NCI-H1436 treated with DMSO at 0.1 percent for 48 hours (cell line): ENCODE measurements around the gene CLCN2.
A peak's percentile ranks its signal among the peaks of the same experiment; 100 is the strongest.
"Not testable (repeated sequence)": the region's sequence is repeated elsewhere in the genome, so short reads cannot be mapped to it uniquely, and the experiment has no call there.

Experiments
- DNase-seq: peaks from one replicate; lab custom pipeline; 2025; lab: John Stamatoyannopoulos, UW

The CLCN2 gene

DNA sequence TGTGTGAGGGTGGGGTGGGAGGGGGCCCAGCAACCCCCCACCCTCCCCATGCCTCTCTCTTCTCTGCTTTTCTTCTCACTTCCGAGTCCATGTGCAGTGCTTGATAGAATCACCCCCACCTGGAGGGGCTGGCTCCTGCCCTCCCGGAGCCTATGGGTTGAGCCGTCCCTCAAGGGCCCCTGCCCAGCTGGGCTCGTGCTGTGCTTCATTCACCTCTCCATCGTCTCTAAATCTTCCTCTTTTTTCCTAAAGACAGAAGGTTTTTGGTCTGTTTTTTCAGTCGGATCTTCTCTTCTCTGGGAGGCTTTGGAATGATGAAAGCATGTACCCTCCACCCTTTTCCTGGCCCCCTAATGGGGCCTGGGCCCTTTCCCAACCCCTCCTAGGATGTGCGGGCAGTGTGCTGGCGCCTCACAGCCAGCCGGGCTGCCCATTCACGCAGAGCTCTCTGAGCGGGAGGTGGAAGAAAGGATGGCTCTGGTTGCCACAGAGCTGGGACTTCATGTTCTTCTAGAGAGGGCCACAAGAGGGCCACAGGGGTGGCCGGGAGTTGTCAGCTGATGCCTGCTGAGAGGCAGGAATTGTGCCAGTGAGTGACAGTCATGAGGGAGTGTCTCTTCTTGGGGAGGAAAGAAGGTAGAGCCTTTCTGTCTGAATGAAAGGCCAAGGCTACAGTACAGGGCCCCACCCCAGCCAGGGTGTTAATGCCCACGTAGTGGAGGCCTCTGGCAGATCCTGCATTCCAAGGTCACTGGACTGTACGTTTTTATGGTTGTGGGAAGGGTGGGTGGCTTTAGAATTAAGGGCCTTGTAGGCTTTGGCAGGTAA is 15.9 kb downstream of the CLCN2 start:
- no peak for DNase-seq

DNA sequence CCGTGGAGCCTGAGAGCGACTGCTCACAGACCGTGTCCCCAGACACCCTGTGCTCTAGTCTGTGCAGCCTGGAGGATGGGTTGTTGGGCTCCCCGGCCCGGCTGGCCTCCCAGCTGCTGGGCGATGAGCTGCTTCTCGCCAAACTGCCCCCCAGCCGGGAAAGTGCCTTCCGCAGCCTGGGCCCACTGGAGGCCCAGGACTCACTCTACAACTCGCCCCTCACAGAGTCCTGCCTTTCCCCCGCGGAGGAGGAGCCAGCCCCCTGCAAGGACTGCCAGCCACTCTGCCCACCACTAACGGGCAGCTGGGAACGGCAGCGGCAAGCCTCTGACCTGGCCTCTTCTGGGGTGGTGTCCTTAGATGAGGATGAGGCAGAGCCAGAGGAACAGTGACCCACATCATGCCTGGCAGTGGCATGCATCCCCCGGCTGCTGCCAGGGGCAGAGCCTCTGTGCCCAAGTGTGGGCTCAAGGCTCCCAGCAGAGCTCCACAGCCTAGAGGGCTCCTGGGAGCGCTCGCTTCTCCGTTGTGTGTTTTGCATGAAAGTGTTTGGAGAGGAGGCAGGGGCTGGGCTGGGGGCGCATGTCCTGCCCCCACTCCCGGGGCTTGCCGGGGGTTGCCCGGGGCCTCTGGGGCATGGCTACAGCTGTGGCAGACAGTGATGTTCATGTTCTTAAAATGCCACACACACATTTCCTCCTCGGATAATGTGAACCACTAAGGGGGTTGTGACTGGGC is 16.7 kb downstream of the CLCN2 start:
- no peak for DNase-seq

DNA sequence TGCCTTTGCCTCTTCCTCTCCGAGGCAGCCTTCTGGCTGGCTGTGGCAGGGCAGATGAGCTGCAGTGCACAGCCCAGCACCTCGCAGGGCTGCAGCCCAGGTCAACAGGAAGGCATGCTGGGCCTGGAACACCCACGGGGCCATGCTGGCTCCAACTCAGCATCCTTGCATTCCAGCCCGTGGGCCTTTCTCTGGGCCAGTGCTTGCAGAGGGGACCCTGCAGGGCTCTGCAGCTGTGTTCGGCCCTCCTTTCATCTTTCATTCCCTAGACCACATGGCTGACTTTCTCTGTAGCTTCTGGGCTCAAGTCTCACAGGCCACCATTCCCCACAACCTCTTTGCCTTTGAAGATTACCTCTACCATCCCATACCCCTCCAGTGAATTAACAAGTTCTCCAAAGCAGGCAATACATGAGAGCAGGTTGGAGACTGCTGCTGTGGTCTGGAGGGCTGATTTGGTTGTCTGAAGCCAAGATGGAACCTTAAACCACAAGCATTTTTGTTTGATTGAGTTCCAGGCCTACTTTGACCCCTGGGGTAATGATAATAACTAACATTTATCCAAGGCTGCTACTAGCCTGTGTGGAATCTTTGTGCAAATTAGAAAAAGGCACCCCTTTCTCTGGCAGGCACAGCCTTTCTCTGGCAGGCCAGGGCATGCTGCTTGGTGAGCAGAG is 18.1 kb downstream of the CLCN2 start:
- no peak for DNase-seq

DNA sequence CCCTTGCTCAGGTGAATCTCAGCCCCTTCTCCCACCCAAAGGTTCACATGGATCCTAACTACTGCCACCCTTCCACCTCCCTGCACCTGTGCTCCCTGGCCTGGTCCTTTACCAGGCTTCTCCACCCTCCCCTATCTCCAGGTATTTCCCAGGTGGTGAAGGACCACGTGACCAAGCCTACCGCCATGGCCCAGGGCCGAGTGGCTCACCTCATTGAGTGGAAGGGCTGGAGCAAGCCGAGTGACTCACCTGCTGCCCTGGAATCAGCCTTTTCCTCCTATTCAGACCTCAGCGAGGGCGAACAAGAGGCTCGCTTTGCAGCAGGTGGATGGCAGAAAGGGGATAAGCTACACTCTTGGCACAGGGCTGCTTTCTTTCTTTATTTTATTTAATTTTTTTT is 19.5 kb downstream of the CLCN2 start:
- DNase-seq, result no peak

DNA sequence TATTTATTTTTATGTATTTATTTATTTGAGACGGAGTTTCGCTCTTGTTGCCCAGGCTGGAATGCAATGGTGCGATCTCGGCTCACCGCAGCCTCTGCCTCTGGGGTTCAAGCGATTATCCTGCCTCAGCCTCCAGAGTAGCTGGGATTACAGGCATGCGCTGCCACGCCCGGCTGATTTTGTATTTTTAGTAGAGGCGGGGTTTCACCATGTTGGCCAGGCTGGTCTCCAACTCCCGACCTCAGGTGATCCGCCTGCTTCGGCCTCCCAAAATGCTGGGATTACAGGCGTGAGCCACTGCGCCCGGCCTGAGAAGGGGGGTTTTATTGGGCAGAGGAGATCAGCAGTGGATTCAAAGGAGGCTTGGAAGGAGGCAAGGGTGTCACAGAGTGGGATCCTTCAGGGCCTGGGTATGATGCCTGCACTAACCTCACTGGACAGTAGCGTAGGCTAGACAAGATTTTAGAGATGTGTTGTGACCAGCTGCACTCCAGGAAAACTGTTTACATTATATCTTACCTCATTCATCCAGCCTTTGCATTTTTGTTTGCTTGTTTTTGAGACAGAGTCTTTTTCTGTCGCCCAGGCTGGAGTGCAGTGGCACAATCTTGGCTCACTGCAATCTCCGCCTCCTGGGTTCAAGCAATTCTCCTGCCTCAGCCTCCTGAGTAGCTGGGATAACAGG is 21.8 kb downstream of the CLCN2 start:
- DNase-seq, result not testable (repeated sequence)

DNA sequence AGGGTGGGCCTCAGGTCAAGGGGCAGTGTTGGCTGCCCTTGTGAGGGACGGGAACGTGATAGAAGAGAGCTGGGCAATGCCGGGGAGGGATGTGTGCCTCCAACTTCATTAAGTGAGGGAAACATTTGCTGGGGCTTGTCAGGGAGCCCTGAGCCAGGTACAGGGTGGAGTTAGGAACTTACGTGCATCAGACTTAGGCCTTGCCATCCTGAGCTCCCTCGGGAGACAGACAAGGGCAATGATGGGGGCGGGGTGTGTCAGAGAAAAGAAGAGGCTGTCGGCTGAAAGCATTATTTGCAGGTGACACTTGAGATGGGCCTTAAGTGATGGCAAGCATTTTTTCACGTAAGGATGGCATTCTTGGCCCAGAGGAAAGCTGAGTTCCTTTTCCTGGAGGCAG is 22.4 kb downstream of the CLCN2 start:
- DNase-seq, result peak; percentile 57

DNA sequence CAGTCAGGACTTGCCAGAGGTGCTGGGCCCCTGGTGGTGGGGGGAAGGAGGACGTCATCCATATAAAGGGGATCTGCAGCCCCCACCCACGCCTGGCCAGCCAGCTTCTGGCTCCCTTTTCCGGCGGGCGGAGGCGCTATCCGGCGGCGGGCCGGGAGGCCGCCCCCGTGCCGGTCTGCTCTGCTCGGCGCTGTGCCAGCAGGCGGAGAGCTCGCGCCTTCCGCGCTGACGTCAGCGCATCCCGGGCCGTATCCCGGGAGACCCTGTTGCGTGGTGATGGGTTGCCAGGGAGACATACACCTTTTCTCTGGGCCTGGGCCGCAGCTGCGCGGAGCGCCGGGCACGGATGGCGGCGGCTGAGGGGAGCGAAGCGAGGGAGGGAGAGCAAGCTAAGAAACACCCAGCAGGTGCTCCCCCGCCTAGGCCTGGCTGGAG is 22.9 kb downstream of the CLCN2 start:
- DNase-seq, result peak; percentile 82

DNA sequence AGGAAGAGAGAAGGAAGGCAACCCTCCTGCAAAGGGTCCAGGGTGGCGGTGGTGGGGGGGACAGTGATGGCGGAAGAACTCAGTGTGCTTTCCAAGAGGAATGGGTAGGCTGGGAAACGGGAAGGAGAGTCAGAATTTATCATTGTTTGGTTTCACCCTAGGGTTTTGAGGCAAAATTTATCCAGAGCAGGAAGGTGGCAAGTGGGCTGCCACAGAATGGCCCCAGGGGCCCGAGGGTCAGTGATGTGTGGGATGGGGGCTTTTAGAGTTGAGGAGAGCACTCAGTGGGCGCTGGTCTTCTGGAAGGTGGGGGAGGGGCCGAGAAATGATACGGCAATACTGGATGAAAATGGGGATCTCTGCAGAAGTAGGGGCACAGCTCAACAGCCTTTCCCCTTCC is 23.4 kb downstream of the CLCN2 start:
- no peak for DNase-seq

DNA sequence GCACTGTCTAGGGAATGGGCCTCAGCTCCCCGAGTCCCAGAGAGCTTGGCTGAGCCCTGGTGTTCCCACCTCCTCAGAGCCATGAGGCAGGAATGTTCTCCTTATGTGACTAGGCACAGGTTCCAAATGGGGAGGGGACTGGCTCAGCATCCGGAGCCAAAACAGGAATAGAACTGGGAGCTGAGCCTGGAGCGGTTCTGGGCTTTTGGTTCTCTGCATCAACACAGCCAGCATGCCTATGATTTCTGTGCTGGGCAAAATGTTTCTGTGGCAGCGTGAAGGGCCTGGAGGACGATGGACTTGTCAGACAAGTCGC is 24.0 kb downstream of the CLCN2 start, which contains the start of gene FAM131A:
FAM131A (plus strand) TSS at position 202 of the 316 bp plus-strand sequence; CDS start at position 233, 31 bp downstream.
- no peak for DNase-seq

DNA sequence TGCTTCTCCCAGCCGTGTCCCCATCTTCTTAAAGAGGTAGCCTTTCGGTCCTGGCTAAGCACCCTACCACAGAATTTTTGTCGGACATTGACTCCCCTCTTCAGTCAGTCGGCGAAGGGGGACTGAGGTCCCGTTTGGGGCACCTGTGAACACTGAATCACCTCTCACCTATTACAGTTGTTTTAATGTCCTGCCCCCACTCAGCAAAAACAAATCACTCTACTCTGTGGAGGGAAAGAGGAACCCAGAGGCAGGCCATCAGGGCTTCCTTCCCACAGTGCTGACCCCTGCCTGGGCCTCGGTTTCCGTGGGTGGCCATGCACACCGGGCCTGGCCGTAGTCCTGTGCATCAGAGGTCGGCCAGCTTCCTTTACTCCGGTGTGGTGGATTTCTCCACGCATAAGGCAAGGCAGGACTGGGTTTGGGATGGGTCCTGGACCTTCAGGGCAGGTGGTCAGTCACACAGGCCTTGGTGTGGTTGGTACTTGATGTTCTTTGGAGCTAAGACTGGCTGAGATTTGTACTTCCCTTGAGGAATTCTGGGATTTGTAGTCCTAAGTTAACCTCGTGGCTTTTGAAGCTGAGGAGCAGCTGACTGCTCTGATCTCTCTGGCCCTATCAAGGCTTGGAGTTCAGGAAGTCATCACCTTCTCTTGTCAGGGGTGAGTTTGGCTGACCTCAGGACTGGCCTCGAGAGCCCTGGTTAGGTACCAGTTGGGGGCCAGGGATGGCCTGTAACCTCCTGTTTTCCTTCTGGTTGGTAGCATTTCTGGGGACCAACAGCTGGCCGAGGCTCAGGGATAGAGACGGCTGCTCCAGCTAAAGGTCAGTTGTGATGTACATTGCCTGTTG is 24.6 kb downstream of the CLCN2 start:
- no peak for DNase-seq

DNA sequence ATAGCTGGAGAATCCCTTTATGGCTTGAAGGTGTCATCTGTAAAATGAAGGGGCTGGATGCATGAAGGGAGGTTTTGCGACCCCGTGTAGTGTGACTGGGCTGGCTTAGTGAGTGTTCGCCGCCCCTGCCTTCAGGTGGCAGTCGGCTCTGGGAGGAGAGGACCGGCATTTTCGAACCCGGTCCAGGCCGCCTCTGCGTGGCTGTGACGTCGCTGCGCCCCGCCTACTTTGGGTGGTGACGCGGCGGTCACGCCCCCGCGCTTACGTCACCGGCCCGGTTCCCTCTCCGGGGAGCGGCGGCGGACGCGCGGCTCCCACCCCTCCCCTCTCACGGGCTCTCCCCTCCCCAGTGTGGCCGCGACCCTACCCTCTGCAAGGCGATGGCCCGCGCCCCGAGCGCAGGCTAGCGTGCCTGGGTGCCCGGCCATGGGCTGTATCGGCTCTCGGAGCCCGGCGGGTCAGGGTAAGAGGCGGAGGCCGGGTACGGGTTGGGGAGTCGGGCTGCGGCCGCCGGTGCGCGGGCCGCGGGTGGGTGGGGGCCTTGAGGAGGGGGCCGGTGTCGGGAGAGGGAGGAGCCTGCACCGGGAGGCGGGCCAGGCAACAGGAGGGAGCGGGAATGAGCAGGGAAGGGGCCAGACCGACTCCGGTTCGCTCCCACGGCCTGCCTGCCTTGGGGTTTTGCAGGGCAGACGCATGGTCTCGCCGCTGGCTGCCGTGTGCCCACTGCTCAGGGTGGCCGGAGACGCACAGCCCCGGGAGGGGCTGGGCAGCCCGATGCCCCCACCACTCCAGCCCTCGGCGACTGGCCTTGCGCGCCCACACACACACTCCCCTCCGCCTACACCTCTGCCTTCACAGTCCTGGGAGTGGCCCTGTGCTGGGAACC is 25.5 kb downstream of the CLCN2 start:
- no peak for DNase-seq

DNA sequence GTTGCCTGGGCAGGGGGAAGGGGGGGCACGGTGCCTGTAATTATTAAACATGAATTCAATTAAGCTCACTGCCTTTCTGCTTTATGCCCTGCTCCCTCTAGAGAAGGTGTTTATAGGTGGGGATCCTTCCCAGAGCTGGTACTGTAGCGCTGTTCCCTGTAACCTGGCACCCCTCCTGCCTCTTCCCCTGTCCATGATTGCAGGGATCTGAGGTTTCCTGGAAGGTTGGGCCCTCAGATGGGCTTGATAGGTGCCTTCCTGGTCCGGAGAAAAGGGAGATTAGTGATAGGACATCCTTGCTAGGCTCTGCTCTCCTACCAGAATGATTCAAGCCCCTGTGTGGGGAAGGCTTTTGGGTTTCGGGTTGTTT is 26.1 kb downstream of the CLCN2 start:
- no peak for DNase-seq

DNA sequence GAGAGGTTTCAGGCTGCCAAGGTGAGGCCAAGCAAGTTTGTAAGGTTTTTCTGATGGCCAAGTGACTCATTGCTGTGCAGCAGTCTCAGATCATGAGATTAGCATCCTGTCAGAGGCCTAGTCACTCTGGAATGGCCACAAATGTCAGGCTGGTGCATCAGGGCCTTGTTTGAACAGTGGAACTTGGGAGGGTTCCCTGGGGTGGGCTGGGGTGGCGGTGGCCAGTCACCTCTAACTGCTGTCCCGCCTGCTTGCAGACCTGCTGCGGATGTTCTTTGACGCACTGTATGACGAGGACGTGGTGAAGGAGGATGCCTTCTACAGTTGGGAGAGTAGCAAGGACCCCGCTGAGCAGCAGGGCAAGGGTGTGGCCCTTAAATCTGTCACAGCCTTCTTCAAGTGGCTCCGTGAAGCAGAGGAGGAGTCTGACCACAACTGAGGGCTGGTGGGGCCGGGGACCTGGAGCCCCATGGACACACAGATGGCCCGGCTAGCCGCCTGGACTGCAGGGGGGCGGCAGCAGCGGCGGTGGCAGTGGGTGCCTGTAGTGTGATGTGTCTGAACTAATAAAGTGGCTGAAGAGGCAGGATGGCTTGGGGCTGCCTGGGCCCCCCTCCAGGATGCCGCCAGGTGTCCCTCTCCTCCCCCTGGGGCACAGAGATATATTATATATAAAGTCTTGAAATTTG is 26.8 kb downstream of the CLCN2 start:
- DNase-seq, result no peak

DNA sequence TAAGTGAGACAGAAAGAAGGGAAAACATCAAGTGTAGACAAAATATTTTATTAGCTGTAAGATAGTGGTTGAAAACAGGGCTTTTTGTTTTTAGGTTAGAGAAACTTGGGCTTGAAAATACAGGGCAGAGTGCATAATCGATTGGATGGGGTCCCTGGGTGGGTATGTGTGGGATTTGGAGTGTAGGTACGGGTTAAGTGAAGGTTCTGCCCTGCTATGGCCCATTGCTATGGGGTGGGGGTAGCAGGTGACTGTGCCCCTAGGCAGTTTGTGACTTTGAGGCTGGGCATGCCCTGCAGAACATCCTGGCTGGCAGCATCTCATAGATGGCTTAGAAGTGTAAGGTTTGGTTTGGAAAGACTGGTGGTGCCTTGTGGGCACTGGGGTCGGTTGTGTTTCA is 27.7 kb downstream of the CLCN2 start:
- DNase-seq, result no peak

DNA sequence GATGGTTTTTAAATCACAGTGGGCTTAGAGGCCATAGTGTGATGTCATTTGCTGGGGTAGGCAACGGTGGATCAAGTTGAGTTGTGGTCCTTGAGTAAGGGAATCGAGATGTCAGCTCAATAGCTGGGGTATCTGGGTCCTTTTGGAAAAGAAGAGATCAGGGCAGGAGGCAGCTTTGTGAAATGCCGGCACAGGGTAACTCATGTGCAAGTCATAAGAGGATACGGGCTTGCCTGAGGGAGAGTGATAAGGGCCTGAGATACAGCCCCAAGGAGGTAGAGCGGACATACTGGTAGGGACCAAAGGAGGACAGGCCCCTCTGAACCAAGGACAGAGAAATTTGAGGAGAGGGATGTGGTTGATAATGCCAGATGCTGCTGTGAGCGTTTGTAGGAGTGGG is 28.2 kb downstream of the CLCN2 start:
- no peak for DNase-seq

DNA sequence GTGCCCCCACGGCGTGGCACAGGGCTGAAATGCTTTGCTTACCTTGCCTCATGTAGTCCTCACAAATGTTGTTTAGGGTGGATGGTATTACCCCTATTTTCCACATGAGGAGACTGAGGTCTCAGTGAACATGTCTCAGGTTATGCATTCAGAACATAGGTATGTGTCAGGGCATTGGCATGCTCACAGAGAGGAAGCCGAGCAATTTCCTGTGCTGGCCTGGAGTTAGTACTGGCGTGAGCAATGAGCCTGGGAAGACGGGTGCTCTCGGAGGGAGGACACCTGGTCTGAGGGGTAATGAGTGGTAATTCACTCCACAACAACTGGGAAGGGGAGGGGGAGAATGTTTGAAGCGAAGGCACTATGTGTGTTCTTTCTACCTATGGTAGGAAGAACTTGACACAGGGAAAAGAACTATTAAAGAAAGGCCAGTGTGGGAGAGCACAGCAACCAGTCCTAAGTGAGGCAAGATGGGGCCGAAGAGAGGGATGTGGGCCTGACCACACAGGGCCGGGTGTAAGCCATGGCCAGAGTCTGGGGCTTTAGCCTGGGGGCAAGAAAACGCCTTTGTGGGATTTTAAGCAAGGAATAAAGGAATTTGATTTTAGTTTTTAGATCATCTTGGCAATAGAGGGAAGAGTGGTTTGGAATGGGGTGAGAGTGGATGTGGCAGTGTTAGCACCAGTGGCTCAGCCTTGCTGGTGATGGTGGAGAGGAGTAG is 28.9 kb downstream of the CLCN2 start:
- no peak for DNase-seq

DNA sequence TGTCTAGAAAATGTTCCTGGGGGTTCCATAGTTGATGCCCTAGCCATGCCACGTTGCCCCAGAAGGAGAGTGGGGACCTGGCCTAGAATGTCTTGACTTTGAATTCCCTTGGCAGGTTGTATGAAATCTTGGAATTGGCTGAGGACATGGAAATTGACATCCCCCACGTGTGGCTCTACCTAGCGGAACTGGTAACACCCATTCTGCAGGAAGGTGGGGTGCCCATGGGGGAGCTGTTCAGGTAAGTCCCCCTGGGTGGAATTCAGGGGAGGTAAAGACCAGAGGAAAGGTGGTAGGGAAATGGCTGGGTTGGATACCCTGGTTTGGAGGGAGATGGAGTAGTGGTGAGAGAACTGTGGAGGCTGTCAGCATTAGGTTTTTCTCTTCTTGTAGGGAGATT is 32.9 kb downstream of the CLCN2 start:
- no peak for DNase-seq

DNA sequence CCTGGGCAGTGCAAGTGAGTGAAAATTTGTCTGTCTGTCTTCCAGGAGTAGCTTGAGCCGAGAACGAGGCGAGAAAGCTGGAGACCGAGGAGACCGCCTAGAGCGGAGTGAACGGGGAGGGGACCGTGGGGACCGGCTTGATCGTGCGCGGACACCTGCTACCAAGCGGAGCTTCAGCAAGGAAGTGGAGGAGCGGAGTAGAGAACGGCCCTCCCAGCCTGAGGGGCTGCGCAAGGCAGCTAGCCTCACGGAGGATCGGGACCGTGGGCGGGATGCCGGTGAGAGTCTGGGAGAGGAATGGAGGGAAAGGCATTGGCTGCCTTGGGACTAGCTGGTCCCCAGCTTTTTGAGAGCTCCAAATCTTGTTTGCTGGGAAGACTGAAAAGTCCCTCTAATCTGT is 34.2 kb downstream of the CLCN2 start:
- DNase-seq, result no peak

DNA sequence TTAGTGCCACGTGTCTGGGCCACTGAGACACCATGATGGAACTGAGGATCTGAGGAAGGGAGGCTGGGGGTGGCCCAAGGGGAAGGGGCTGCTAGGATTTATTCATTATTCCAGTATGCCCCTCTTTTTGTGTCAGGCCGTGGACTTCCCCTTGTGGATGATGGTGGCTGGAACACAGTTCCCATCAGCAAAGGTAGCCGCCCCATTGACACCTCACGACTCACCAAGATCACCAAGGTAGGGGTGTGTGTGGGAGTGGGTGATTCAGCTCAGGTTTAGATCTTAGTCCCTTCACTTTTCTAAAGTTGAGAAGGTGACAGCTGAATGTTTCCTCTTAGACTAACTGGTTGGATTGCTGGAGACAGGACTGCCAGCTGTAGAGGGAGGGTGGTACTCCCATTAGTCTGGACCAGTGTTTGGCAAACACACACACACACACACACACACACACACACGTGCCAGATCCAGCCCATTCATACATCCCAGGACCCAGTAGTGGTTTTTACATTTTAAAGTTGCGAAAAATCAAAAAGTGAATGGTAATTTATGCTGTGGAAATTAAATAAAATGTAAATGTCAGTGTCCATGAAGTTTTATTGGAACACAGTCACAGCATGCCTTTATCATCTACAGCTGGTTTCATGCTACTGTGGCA is 35.6 kb downstream of the CLCN2 start:
- DNase-seq, result no peak
